Activated T-helper 2 cell treated with anti-CD3 and anti-CD28 coated beads, Interferon-gamma antibody, Interleukin-2, Interleukin-4, amounts not matched to agents 10 μg/mL and 5 μg/mL and 100 μg/mL, durations not matched to agents 14 hours and 24 hours and 36 hours (primary cell): ENCODE measurements around the gene MICU1. TPM values are rescaled to one million over a fixed set of nuclear protein-coding genes. Genes with fewer than 3 reads are reported as not detected.
A peak's percentile ranks its signal among the peaks of the same experiment; 100 is the strongest.
"Not testable (repeated sequence)": the region's sequence is repeated elsewhere in the genome, so short reads cannot be mapped to it uniquely, and the experiment has no call there.

Experiments
- DNase-seq: peaks from one replicate; pipeline ENCODE4 v3.0.0; 2021; ENCODE audit warnings: low spot score
- H3K27ac Mint-ChIP-seq: one replicate; pipeline ENCODE4 v1.8.0; 2021; ENCODE audit warnings: mixed read lengths
- H3K27me3 Mint-ChIP-seq: one replicate; pipeline ENCODE4 v1.8.0; 2021; ENCODE audit warnings: low read depth, mixed read lengths
- H3K36me3 Mint-ChIP-seq: one replicate; pipeline ENCODE4 v1.8.0; 2021; ENCODE audit warnings: low read depth, mixed read lengths
- H3K4me1 Mint-ChIP-seq: one replicate; pipeline ENCODE4 v1.8.0; 2021; ENCODE audit warnings: low read depth, mixed read lengths
- H3K4me3 Mint-ChIP-seq: one replicate; pipeline ENCODE4 v1.8.0; 2021; ENCODE audit warnings: low read depth, mild to moderate bottlenecking, moderate library complexity, mixed read lengths
- H3K9me3 Mint-ChIP-seq: one replicate; pipeline ENCODE4 v1.8.0; 2021; ENCODE audit warnings: mixed read lengths
- intact Hi-C: fragments of 100-400 bp; cut with micrococcal nuclease; formaldehyde crosslinking; loops from one replicate; pipeline ENCODE4 v1.15.1; 2023
- total RNA-seq: library from RNA; stranded (reverse); gene quantifications from 2 replicates; pipeline ENCODE4 v1.2.3, GENCODE V29; 2022

MICU1 gene
- total RNA-seq, 1 donor from 2014 or later, result 30.7 TPM

GRCh38 chr10:72325243-72326175 lies 300.4 kb downstream of the MICU1 start:
- intact Hi-C loops, H3K9me3 Mint-ChIP-seq, H3K27ac Mint-ChIP-seq, H3K27me3 Mint-ChIP-seq, H3K4me3 Mint-ChIP-seq, DNase-seq: not testable (repeated sequence)
- Mint-ChIP-seq H3K36me3 (peaks cover 12% of the 10 kb centered on the region), H3K4me1 (peaks cover 59% of the 10 kb centered on the region)

GRCh38 chr10:72323771-72324191 lies 302.1 kb downstream of the MICU1 start:
- DNase-seq, result no peak
- no peaks in the 10 kb centered on the region for H3K9me3 Mint-ChIP-seq
- no peaks in the 10 kb centered on the region for H3K27me3 Mint-ChIP-seq
- intact Hi-C loops, result no loop called here
- H3K36me3 Mint-ChIP-seq, result peaks cover 12% of the 10 kb centered on the region
- peaks cover 57% of the 10 kb centered on the region for H3K4me1 Mint-ChIP-seq
- H3K4me3 Mint-ChIP-seq, result no peak overlapping the region
- no peak overlapping the region for H3K27ac Mint-ChIP-seq

- H3K4me3 Mint-ChIP-seq, result no peak overlapping the region
- peak overlapping the region; percentile 91 for H3K27ac Mint-ChIP-seq
- no peaks in the 10 kb centered on the region for H3K27me3 Mint-ChIP-seq
- no peaks in the 10 kb centered on the region for H3K9me3 Mint-ChIP-seq
- intact Hi-C loops, result no loop called here
- no peak for DNase-seq
- peaks cover 12% of the 10 kb centered on the region for H3K36me3 Mint-ChIP-seq
- H3K4me1 Mint-ChIP-seq, result peaks cover 63% of the 10 kb centered on the region
Observed at GRCh38 chr10:72323108-72323749, 302.6 kb downstream of the MICU1 start.

GRCh38 chr10:72322280-72323058 lies 303.4 kb downstream of the MICU1 start:
- H3K4me1 Mint-ChIP-seq, result peaks cover 59% of the 10 kb centered on the region
- peaks cover 6% of the 10 kb centered on the region for H3K36me3 Mint-ChIP-seq
- no peaks in the 10 kb centered on the region for H3K9me3 Mint-ChIP-seq
- intact Hi-C loops, result no loop called here
- peak overlapping the region; percentile 58 for H3K4me3 Mint-ChIP-seq
- H3K27ac Mint-ChIP-seq, result peak overlapping the region; percentile 91
- H3K27me3 Mint-ChIP-seq, result no peaks in the 10 kb centered on the region
- DNase-seq, result no peak

- Mint-ChIP-seq H3K4me3 (peak overlapping the region; percentile 58), H3K36me3 (peaks cover 5% of the 10 kb centered on the region), H3K9me3 (no peaks in the 10 kb centered on the region), H3K27ac (peak overlapping the region; percentile 91), H3K27me3 (no peaks in the 10 kb centered on the region), H3K4me1 (peaks cover 62% of the 10 kb centered on the region)
- DNase-seq, result no peak
- intact Hi-C loops, result no loop called here
Observed at GRCh38 chr10:72322030-72322279, 303.9 kb downstream of the MICU1 start.

- intact Hi-C loops, result no loop called here
Observed at GRCh38 chr10:72321248-72322029, 304.4 kb downstream of the MICU1 start.

GRCh38 chr10:72320676-72321247 lies 305.1 kb downstream of the MICU1 start:
- H3K4me1 Mint-ChIP-seq, result peaks cover 63% of the 10 kb centered on the region
- no peaks in the 10 kb centered on the region for H3K27me3 Mint-ChIP-seq
- peak overlapping the region; percentile 81 for H3K4me3 Mint-ChIP-seq
- no peak for DNase-seq
- no peaks in the 10 kb centered on the region for H3K9me3 Mint-ChIP-seq
- H3K27ac Mint-ChIP-seq, result peak overlapping the region; percentile 99
- intact Hi-C loops, result loop anchor here (1.0 kb wide), 7 partner anchors 11 to 59 kb away; partner anchors contain the start of gene DDIT4
- no peaks in the 10 kb centered on the region for H3K36me3 Mint-ChIP-seq

More at GRCh38 chr10:72321248-72322029, 304.4 kb downstream of the MICU1 start:
- H3K27me3 Mint-ChIP-seq, result no peaks in the 10 kb centered on the region
- H3K27ac Mint-ChIP-seq, result peak overlapping the region; percentile 99
- no peaks in the 10 kb centered on the region for H3K36me3 Mint-ChIP-seq
- no peak for DNase-seq
- peaks cover 58% of the 10 kb centered on the region for H3K4me1 Mint-ChIP-seq
- H3K9me3 Mint-ChIP-seq, result no peaks in the 10 kb centered on the region
- H3K4me3 Mint-ChIP-seq, result peak overlapping the region; percentile 81

GRCh38 chr10:72319416-72320254 lies 306.2 kb downstream of the MICU1 start:
- Mint-ChIP-seq H3K36me3 (no peaks in the 10 kb centered on the region), H3K4me1 (peaks cover 68% of the 10 kb centered on the region), H3K9me3 (no peaks in the 10 kb centered on the region), H3K27me3 (no peaks in the 10 kb centered on the region), H3K27ac (peak overlapping the region; percentile 99), H3K4me3 (peak overlapping the region; percentile 81)
- peak; percentile 82 for DNase-seq
- intact Hi-C loops, result loop anchor here (1.0 kb wide), 7 partner anchors 12 to 58 kb away; partner anchors contain the start of gene DDIT4

GRCh38 chr10:72318418-72319262 lies 307.2 kb downstream of the MICU1 start:
- Mint-ChIP-seq H3K27me3 (no peaks in the 10 kb centered on the region), H3K9me3 (no peaks in the 10 kb centered on the region), H3K4me1 (peaks cover 64% of the 10 kb centered on the region), H3K36me3 (no peaks in the 10 kb centered on the region), H3K4me3 (peak overlapping the region; percentile 62), H3K27ac (peak overlapping the region; percentile 79)
- DNase-seq, result no peak
- intact Hi-C loops, result no loop called here
